Cardiac muscle cell (in vitro differentiated cells and primary cell): Measurements from ENCODE around the gene FAM161B. TPM values are rescaled to one million over a fixed set of nuclear protein-coding genes. Genes with fewer than 3 reads are reported as not detected.
"Not testable (repeated sequence)": the region's sequence is repeated elsewhere in the genome, so short reads cannot be mapped to it uniquely, and the experiment has no call there.

Experiments used
- DNase-seq, 2 donors: peaks; one replicate each; pipeline versions ENCODE4 v3.0.0 to v3.0.0-alpha.2; 2010 to 2017; ENCODE audit warnings: low read depth in 1 of 2, low spot score in 1 of 2
- H3K27ac ChIP-seq: fragments of 200-600 bp; sonication (generic); 2 replicates; pipeline ENCODE4 v1.5.1; 2016
- H3K27me3 ChIP-seq: fragments of 200-600 bp; sonication (generic); 2 replicates; pipeline ENCODE4 v1.6.0; 2016; ENCODE audit warnings: control low read depth
- H3K36me3 ChIP-seq: fragments of 200-600 bp; sonication (generic); 2 replicates; pipeline ENCODE4 v1.5.1; 2016; ENCODE audit warnings: control low read depth
- H3K4me1 ChIP-seq: fragments of 200-600 bp; sonication (generic); 2 replicates; pipeline ENCODE4 v1.8.1; 2017; ENCODE audit warnings: low read depth, mild to moderate bottlenecking, mixed run types
- H3K4me3 ChIP-seq: fragments of 200-600 bp; sonication (generic); 2 replicates; pipeline ENCODE4 v1.5.1; 2016; ENCODE audit warnings: mild to moderate bottlenecking
- H3K9me3 ChIP-seq: fragments of 200-600 bp; sonication (generic); 2 replicates; pipeline ENCODE4 v1.5.1; 2017; ENCODE audit warnings: low read depth, mild to moderate bottlenecking, control low read depth
- CTCF ChIP-seq: IDR thresholded peaks from 2 replicates; pipeline ENCODE4 v1.5.1; 2012; ENCODE audit warnings: low read depth, mild to moderate bottlenecking, low read length
- polyA plus RNA-seq: library from polyadenylated mRNA; unstranded; fragments of >200 nt; fragmentation: Nextera tagmentation; extraction: Ambion mirVana; gene quantifications from 2 replicates; pipeline ENCODE4 v1.2.1, GENCODE V29; 2016
- total RNA-seq: library from RNA; depleted of rRNA; stranded (reverse); fragments of >200 nt; gene quantifications from 2 replicates; pipeline ENCODE4 v1.2.3, GENCODE V29; 2016

The FAM161B gene
- total and polyA plus RNA-seq, 2 experiments from 2014 or later: 1.5 to 4.0 TPM

- no peaks in the 10 kb centered on the region for H3K4me1 ChIP-seq
- no peak for TF ChIP-seq CTCF
- no peaks in the 10 kb centered on the region for H3K36me3 ChIP-seq
- no peak overlapping the region for H3K27ac ChIP-seq
- H3K4me3 ChIP-seq: no peak overlapping the region
- no peaks in the 10 kb centered on the region for H3K27me3 ChIP-seq
- no peak for DNase-seq
- H3K9me3 ChIP-seq: no peaks in the 10 kb centered on the region
These were observed 46.8 kb upstream of the FAM161B start for GRCh38 chr14:73996731-73997107.

- Histone ChIP-seq H3K4me1 (no peaks in the 10 kb centered on the region), H3K9me3 (no peaks in the 10 kb centered on the region), H3K4me3 (no peak overlapping the region), H3K27me3 (no peaks in the 10 kb centered on the region), H3K36me3 (no peaks in the 10 kb centered on the region), H3K27ac (no peak overlapping the region)
- no peak for DNase-seq
- no peak for TF ChIP-seq CTCF
These were observed 46.1 kb upstream of the FAM161B start for GRCh38 chr14:73995977-73996378.

- H3K36me3 ChIP-seq, H3K4me3 ChIP-seq, H3K27me3 ChIP-seq, H3K27ac ChIP-seq, H3K9me3 ChIP-seq, DNase-seq, H3K4me1 ChIP-seq: not testable (repeated sequence)
These were observed 45.0 kb upstream of the FAM161B start for GRCh38 chr14:73994926-73995325.

- no peaks in the 10 kb centered on the region for H3K4me1 ChIP-seq
- no peak for DNase-seq
- TF ChIP-seq CTCF: no peak
- H3K36me3 ChIP-seq: no peaks in the 10 kb centered on the region
- H3K27me3 ChIP-seq: no peaks in the 10 kb centered on the region
- H3K4me3 ChIP-seq: no peak overlapping the region
- no peak overlapping the region for H3K27ac ChIP-seq
- H3K9me3 ChIP-seq: no peaks in the 10 kb centered on the region
These were observed 41.2 kb upstream of the FAM161B start for GRCh38 chr14:73991092-73991491.

GRCh38 chr14:73988656-73989055 lies 38.8 kb upstream of the FAM161B start:
- not testable (repeated sequence) for DNase-seq, H3K27ac ChIP-seq, H3K27me3 ChIP-seq, H3K4me3 ChIP-seq, H3K9me3 ChIP-seq, H3K4me1 ChIP-seq, H3K36me3 ChIP-seq

GRCh38 chr14:73988065-73988464 lies 38.2 kb upstream of the FAM161B start:
- no peak overlapping the region for H3K27ac ChIP-seq
- DNase-seq: no peak
- no peaks in the 10 kb centered on the region for H3K36me3 ChIP-seq
- no peak overlapping the region for H3K4me3 ChIP-seq
- H3K4me1 ChIP-seq: no peaks in the 10 kb centered on the region
- TF ChIP-seq CTCF: no peak
- H3K9me3 ChIP-seq: no peaks in the 10 kb centered on the region
- no peaks in the 10 kb centered on the region for H3K27me3 ChIP-seq

- Histone ChIP-seq H3K36me3 (no peaks in the 10 kb centered on the region), H3K27ac (no peak overlapping the region), H3K27me3 (no peaks in the 10 kb centered on the region), H3K9me3 (no peaks in the 10 kb centered on the region), H3K4me1 (peaks cover 7% of the 10 kb centered on the region), H3K4me3 (no peak overlapping the region)
- no peak for DNase-seq
- TF ChIP-seq CTCF: no peak
These were observed 28.0 kb upstream of the FAM161B start for GRCh38 chr14:73977896-73978295.
